IPS DF 6.9 (cell line): ENCODE results near the gene KIRREL3.

Experiments
- DNase-seq: peaks from one replicate; pipeline ENCODE4 v3.0.0-alpha.2; 2013; ENCODE audit warnings: low read depth, low spot score
- H3K27ac ChIP-seq: one replicate; pipeline ENCODE4 v1.5.1; 2013; ENCODE audit warnings: low read length, control low read depth
- H3K27me3 ChIP-seq: 2 replicates; pipeline ENCODE4 v1.6.1; 2013; ENCODE audit warnings: mild to moderate bottlenecking, low read length; ENCODE audit not compliant: control insufficient read depth, insufficient read depth
- H3K36me3 ChIP-seq: 2 replicates; pipeline ENCODE4 v1.6.1; 2013; ENCODE audit warnings: low read length; ENCODE audit not compliant: control insufficient read depth, insufficient read depth
- H3K4me1 ChIP-seq: 2 replicates; pipeline ENCODE4 v1.6.1; 2013; ENCODE audit warnings: low read length; ENCODE audit not compliant: control insufficient read depth, insufficient read depth
- H3K4me3 ChIP-seq: 2 replicates; pipeline ENCODE4 v1.5.1; 2013; ENCODE audit warnings: mild to moderate bottlenecking, low read length
- H3K9me3 ChIP-seq: 2 replicates; pipeline ENCODE4 v1.6.1; 2013; ENCODE audit warnings: low read length, inconsistent platforms; ENCODE audit not compliant: control insufficient read depth, insufficient read depth
- WGBS: extraction: QIAGEN DNeasy Blood & Tissue Kit; methylation state at CpG from one replicate; pipeline ENCODE4 v1.1.7; 2013; ENCODE audit warnings: mixed read lengths, missing lambda C conversion rate; ENCODE audit not compliant: insufficient read length, insufficient coverage; 5-methylcytosine and 5-hydroxymethylcytosine counted together

The KIRREL3 gene

DNA sequence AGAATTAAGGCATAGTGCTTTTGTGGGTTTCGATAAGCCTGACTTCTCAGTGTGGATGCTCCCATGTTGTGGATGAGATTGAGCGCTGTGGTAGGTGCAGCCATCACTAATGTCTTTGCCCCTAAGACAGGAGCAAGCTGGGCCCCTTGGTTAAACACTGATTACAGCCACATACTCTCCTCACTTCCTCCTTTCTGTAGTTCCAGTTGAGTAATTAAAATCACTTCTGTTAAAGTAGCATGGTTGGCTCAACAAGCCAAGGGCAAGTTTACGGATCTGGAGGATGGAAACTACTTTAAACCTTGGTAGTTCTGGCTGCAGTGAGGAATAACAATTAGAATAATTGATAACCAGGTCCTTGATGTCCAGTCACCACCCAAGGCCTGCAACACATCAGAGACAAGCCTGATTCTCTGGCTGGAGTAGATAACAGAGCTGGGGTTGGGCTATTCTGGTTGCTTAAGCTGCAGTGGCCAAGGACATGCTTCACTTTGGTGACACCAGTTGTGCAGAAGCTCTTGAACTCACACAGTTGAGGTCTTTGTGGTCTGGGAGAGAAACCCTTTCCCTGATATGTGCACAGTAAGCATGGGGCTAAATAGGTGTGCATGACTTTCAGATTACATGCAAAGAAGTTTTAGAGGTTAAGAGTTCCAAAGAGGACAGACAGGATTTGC is 81.3 kb downstream of the KIRREL3 start:
- DNase-seq = no peak
- no peaks in the 10 kb centered on the region for H3K27me3 ChIP-seq
- WGBS = no CpG with 5 or more reads among the region's 3 CpGs
- H3K9me3 ChIP-seq = no peaks in the 10 kb centered on the region
- H3K36me3 ChIP-seq = no peaks in the 10 kb centered on the region
- no peak overlapping the region for H3K4me3 ChIP-seq
- no peaks in the 10 kb centered on the region for H3K4me1 ChIP-seq
- H3K27ac ChIP-seq = no peak overlapping the region

DNA sequence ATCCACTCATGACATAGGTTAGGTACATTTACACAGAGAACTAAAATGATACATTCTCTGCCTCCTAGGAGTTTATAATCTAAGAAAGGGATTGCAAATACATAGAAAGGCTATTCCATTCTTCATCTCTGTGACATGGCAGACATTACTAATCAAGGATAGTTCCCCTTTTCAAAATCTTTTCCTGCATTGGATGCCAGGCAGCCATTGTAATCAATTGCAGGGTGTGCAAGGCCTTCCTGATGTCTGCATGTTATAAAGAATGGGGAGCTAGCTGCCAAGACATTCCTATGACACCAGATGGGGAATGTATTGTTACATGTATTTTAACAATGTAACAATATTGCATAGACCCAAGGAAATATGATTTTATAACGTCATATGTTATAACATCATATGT is 82.0 kb downstream of the KIRREL3 start:
- H3K36me3 ChIP-seq = no peaks in the 10 kb centered on the region
- no peak for DNase-seq
- no peaks in the 10 kb centered on the region for H3K4me1 ChIP-seq
- no peak overlapping the region for H3K27ac ChIP-seq
- no peaks in the 10 kb centered on the region for H3K27me3 ChIP-seq
- no peaks in the 10 kb centered on the region for H3K9me3 ChIP-seq
- H3K4me3 ChIP-seq = no peak overlapping the region
- no CpG with 5 or more reads among the region's 1 CpG for WGBS

DNA sequence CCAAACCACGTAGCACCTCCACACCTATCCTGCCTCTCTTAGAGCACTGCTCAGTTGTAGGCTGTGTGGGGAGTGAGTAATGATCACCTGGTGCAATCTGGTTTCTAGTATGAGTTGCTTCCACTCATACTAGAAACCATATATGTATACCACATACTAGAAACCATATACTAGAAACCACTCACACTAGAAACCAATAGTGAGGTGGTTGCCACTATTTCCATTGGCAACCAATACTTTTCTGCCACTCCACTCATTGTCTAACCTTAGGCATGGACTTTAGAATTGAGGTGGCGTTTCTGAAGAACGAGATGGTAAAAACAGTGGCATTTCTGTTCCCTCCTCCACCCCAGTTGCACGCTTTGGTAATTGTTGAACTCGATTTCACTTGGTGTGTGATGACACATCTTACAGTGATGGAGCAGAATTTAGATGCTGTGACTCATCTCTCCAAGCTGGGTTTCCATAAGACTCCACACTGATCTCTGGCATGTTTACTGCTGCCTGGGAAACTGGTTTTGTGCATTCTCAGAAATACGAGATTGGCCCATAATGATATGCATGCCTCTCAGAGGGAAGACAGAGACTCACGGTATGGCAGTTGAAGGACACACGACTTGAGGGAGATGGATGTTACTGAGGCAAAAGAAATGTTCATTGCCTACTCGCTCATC is 82.9 kb downstream of the KIRREL3 start:
- no peak for DNase-seq
- no peaks in the 10 kb centered on the region for H3K4me1 ChIP-seq
- no peak overlapping the region for H3K4me3 ChIP-seq
- no peaks in the 10 kb centered on the region for H3K9me3 ChIP-seq
- H3K36me3 ChIP-seq = no peaks in the 10 kb centered on the region
- no peaks in the 10 kb centered on the region for H3K27me3 ChIP-seq
- no CpG with 5 or more reads among the region's 9 CpGs for WGBS
- no peak overlapping the region for H3K27ac ChIP-seq

DNA sequence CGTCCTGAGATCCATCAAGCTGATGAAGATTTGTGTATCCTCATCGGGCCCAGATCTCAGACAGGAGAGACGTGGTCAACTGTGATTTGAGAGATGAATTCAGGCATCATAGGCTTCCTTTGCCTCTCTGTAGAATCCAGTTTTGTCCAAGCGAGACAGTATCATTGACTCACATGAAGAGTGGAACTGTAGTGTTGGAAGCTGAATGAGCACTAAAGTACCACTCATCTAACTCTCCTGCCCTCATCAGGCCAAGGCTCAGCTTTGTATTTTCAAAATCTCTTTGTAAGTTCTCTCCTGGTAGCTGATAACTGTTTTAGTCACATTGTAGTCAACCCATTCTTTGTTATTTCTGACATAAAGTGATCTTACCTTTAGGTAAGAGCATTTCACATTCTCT is 85.1 kb downstream of the KIRREL3 start:
- no CpG with 5 or more reads among the region's 4 CpGs for WGBS
- H3K27ac ChIP-seq = no peak overlapping the region
- no peaks in the 10 kb centered on the region for H3K27me3 ChIP-seq
- no peaks in the 10 kb centered on the region for H3K36me3 ChIP-seq
- H3K4me1 ChIP-seq = no peaks in the 10 kb centered on the region
- no peak for DNase-seq
- no peaks in the 10 kb centered on the region for H3K9me3 ChIP-seq
- no peak overlapping the region for H3K4me3 ChIP-seq

DNA sequence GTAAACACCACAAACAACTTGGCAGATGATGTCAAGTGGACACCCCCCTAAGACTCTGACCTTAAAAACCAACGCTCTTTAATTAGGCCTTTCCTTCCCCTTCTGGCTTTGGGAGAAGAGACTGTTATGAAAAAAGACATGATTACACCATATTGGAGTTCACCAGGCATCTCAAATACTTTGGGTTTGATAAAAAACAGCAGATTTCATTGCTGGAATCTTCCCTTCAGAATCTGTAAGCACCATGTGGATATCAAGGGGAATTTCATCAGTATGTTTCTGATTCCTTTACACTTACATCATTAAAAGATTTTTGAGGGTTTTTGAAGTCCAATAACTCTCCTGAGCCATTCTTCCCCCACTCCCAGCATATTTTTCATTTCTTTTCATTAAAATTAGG is 85.6 kb downstream of the KIRREL3 start:
- no CpG with 5 or more reads among the region's 1 CpG for WGBS
- H3K36me3 ChIP-seq = no peaks in the 10 kb centered on the region
- no peak overlapping the region for H3K27ac ChIP-seq
- no peaks in the 10 kb centered on the region for H3K9me3 ChIP-seq
- no peaks in the 10 kb centered on the region for H3K4me1 ChIP-seq
- no peak for DNase-seq
- no peak overlapping the region for H3K4me3 ChIP-seq
- no peaks in the 10 kb centered on the region for H3K27me3 ChIP-seq

DNA sequence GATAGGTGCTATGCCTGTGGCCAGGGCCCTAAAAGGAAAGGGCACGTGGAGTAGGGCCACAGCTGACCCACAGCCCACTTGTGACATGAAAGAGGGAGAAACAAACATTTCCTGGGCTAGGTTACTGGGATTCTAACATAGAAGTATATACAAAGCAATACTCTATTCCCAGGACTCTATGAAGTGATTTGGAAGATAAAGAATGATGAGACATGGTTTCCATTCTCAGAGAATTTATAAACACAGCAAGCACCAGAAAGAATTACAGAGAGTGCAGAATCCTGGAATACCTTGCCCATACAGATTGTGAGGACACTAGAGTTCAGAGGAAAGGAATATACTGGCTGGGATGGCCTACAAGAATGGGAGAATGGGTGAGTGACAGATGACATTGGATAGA is 86.4 kb downstream of the KIRREL3 start:
- Histone ChIP-seq H3K27me3 (no peaks in the 10 kb centered on the region), H3K4me3 (no peak overlapping the region), H3K36me3 (no peaks in the 10 kb centered on the region), H3K27ac (no peak overlapping the region), H3K9me3 (no peaks in the 10 kb centered on the region), H3K4me1 (no peaks in the 10 kb centered on the region)
- no peak for DNase-seq
- WGBS = no CpG with 5 or more reads among the region's 1 CpG

DNA sequence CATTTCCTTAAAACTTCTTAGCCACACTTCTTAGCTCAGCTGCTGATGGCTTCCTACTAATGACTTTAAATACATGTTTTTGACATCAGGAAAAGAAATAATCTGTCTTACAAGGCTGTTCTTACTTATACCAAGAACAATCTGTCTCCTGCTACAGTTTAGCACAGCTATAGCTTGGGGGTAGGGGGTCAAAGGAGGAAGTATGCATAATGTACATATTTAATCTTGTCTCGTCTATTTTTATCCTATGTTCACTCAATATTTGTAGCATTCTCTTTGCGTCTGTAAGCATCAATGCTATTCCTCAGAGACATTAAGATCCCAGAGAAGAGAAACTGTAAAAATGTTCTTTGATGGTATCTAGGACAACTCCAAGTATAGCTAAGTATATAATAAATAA is 96.0 kb downstream of the KIRREL3 start:
- H3K36me3 ChIP-seq = no peaks in the 10 kb centered on the region
- H3K4me3 ChIP-seq = no peak overlapping the region
- no peaks in the 10 kb centered on the region for H3K9me3 ChIP-seq
- no peaks in the 10 kb centered on the region for H3K27me3 ChIP-seq
- no CpG with 5 or more reads among the region's 2 CpGs for WGBS
- no peak overlapping the region for H3K27ac ChIP-seq
- DNase-seq = no peak
- H3K4me1 ChIP-seq = 0 out of 2 replicates have a peak, but pooled peaks cover under 1% of the 10 kb centered on the region

DNA sequence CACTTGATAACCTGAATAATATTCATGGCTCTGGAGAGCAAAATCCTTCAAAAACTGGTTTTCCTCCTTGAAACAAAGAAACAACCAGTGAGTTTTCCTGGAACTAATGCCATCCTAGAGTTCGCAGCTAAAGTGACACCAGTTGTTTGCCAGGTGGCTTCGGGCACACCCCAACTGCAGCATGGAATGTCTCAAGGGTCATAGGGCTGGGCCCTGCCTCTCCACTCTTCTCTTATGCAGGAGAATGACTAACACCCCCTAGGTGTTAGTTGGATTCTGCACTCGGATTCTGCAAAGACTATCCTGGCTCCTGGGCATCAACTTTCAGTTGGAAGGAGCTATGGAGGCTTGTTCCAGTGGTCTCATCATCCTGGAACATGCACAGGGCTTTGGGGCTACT is 98.8 kb downstream of the KIRREL3 start:
- Histone ChIP-seq H3K4me3 (no peak overlapping the region), H3K9me3 (no peaks in the 10 kb centered on the region), H3K36me3 (no peaks in the 10 kb centered on the region), H3K4me1 (peaks cover 1% of the 10 kb centered on the region; the same call in 1 of the 2 replicates), H3K27ac (no peak overlapping the region), H3K27me3 (no peaks in the 10 kb centered on the region)
- DNase-seq = no peak
- no CpG with 5 or more reads among the region's 3 CpGs for WGBS

DNA sequence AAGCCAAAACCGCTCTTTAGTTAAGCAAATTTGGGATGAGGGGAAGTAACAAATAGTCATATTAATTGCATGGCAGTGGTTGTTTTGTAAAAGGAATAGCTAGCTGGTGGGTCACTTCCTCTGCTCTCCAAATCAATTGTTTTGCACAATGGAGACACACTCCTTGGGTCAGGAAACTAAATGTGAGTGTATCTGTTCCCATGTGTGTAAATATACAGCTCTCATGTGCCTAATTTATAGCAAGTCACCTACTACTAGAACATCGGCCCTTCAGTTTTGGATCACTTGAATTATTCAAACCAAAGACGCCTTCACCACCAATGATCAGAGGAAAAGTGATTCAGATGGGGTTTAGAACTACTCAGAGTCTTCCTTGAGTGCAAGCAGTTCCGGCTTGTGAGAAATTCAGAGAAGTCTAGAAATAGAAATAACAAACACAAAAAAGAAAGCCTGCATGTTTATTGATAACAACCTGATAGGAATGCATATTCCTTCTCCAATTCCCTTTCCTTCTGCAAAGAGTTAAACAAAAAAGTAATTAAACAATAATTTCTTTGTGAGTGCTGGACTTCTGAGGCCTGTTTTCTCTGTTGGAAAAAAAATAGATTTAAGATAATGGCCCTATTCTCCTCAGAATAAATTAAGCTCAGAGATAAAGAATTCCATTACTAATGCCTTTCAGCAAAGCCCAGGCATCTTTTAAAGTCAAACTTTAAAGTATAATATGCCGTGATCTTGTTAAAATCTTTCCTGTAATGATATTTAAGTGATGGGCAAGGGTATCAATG is 100.4 kb downstream of the KIRREL3 start:
- no peak overlapping the region for H3K4me3 ChIP-seq
- no peak for DNase-seq
- no CpG with 5 or more reads among the region's 5 CpGs for WGBS
- no peak overlapping the region for H3K27ac ChIP-seq
- H3K9me3 ChIP-seq = no peaks in the 10 kb centered on the region
- peaks cover 1% of the 10 kb centered on the region; the same call in 1 of the 2 replicates for H3K4me1 ChIP-seq
- H3K36me3 ChIP-seq = no peaks in the 10 kb centered on the region
- H3K27me3 ChIP-seq = no peaks in the 10 kb centered on the region

DNA sequence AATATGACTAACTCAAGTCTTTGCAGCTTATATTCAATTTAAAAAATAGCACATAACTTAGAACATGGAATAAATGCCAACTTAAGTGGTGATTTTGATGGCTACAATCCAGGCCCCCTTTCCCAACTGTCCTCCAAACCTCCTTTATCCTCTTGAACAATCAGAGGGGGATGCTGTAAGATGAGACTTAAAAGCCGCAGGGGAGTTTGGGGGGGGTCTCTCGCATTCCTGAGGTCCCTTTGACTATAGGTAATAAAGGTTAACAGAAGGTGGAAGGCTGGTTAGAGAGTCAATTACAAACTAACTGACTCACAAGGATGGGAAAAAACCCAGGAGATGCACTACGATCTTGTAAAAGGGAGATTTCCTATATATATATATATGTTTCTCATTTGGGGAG is 101.8 kb downstream of the KIRREL3 start:
- DNase-seq = no peak
- Histone ChIP-seq H3K4me3 (no peak overlapping the region), H3K27me3 (no peaks in the 10 kb centered on the region), H3K27ac (no peak overlapping the region), H3K9me3 (no peaks in the 10 kb centered on the region), H3K36me3 (no peaks in the 10 kb centered on the region), H3K4me1 (peaks cover 3% of the 10 kb centered on the region; the same call in 1 of the 2 replicates)
- no CpG with 5 or more reads among the region's 3 CpGs for WGBS
